22Rv1 (cell line): ENCODE data around the gene NCAPD3.

Experiments used
- H3K27ac ChIP-seq: fragments of 450-650 bp; 2 replicates; pipeline ENCODE4 v1.5.1; 2017
- ZFX ChIP-seq: fragments of 450-650 bp; IDR thresholded peaks from 2 replicates; pipeline ENCODE4 v1.6.1; 2017; ENCODE audit warnings: antibody characterized with exemption, borderline replicate concordance
- TF ChIP-seq, protein P1 (sequence below): fragments of 450-650 bp; IDR thresholded peaks from 2 replicates; pipeline ENCODE4 v1.5.1; 2017; ENCODE audit warnings: mild to moderate bottlenecking

Gene NCAPD3

DNA sequence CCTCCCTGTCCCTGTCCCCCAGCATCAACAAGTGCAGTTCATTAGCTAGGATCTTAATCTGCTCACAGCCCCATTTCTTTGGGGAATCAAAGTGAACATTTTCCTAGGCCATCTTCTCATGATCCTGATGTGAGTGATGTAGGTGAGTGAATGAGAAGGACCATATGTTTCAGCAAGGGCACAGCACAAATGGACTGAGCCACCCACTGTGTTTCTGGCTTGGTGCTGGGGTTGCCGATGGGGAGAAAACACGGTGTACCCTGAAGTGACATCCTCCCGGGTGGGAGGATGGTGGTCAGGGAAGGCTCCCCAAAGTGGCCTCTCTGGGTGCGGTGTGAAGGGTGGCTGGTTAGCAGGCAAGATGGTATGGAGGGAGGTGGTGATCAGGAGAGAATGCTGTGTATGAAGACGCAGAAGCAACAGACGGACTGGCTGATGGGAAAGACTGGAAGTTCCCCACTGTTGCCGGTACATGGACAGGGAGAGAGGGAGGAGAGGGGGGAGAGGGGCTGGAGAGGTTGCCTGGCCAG, 82.7 kb downstream of the NCAPD3 start:
- TF ChIP-seq, protein P1, sequence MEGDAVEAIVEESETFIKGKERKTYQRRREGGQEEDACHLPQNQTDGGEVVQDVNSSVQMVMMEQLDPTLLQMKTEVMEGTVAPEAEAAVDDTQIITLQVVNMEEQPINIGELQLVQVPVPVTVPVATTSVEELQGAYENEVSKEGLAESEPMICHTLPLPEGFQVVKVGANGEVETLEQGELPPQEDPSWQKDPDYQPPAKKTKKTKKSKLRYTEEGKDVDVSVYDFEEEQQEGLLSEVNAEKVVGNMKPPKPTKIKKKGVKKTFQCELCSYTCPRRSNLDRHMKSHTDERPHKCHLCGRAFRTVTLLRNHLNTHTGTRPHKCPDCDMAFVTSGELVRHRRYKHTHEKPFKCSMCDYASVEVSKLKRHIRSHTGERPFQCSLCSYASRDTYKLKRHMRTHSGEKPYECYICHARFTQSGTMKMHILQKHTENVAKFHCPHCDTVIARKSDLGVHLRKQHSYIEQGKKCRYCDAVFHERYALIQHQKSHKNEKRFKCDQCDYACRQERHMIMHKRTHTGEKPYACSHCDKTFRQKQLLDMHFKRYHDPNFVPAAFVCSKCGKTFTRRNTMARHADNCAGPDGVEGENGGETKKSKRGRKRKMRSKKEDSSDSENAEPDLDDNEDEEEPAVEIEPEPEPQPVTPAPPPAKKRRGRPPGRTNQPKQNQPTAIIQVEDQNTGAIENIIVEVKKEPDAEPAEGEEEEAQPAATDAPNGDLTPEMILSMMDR: no peak
- no peak for TF ChIP-seq ZFX

DNA sequence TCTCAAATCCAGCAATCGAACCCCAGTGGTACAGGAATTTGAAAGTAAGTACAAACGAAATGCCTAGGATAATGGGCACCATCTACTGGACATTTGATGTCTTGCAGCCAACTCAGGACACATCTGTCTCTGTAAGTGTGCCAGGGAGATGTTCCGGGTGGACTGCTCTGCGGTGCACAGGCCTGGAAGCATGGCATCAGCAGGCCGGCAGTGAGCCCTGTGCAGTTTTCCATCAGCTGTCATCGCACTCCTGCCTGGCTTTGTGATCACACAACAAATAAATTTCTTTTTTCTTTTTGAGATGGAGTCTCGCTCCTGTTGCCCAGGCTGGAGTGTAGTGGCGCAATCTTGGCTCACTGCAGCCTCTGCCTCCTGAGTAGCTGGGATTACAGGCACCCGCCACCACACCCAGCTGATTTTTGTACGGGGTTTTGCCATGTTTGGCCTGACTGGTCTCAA, 83.9 kb downstream of the NCAPD3 start:
- TF ChIP-seq, protein P1: peak; percentile 82
- no peak for TF ChIP-seq ZFX
- no peak overlapping the region for H3K27ac ChIP-seq

More for the DNA sequence above, 82.7 kb downstream of the NCAPD3 start:
- H3K27ac ChIP-seq: no peak overlapping the region

DNA sequence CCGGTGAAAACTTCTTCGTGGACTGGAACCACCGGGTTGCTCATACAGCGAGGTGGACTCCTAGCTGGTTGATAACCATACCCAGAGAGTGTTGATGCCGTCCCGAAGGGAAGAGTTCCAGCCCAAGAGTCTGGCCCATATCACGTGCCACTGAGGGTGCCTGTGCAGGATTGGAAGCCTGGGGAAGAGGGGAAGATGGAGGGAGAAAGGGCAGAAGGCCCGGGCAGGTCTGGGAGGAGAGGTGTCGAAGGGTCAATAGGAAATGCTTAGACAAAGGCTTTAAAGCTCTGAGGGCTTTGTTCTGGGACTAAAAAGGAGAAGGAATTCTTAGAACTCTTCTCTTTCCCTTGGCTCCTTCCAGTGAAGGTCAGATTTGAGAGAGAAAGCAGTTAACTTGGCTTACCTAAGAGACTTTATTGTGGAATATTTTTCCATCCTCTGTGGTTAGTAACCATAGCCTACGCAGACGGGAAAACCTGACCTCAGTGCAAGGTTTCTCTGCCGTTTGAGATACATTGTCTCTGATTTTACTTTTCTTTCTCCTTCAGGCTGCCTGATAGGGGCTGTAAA, 84.4 kb downstream of the NCAPD3 start:
- TF ChIP-seq ZFX: no peak
- TF ChIP-seq, protein P1: no peak
- no peak overlapping the region for H3K27ac ChIP-seq

DNA sequence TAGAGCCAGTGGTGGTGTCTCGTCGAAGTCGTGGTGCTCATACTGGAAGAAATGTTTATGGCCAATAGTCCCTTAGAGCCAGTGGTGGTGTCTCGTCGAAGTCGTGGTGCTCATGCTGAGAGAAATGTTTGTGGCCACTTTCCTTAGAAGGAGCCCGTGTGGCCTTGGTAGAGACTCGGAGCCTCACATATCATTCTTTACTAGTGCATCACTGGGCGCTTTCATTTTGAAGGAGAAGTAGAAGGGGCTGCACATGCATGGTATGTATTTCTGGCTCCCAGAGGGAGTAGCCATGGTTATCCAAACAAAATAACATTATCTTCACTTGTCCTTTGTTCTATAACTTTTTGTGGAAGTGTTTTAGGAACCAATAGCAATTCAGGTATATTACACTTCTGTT, 85.4 kb downstream of the NCAPD3 start:
- no peak overlapping the region for H3K27ac ChIP-seq
- TF ChIP-seq ZFX: no peak
- TF ChIP-seq, protein P1: no peak

DNA sequence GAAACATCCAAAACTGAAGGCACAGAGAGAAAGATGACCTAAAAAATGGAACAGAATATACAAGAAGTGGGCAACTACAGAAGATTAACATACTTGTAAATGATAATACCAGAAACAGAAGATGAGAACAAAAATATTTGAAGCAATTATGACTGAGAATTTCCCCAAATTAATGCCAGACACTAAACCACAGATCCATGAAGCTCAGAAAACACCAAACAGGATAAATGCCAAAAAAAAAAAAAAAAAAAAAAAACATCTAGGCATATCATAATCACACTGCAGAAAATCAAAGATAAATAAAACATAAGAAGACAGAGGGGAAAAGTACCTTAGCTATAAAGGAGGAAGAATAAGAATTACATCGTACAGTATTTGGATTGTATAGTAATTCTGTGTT, 89.6 kb downstream of the NCAPD3 start:
- TF ChIP-seq ZFX: no peak
- TF ChIP-seq, protein P1: no peak
- no peak overlapping the region for H3K27ac ChIP-seq

DNA sequence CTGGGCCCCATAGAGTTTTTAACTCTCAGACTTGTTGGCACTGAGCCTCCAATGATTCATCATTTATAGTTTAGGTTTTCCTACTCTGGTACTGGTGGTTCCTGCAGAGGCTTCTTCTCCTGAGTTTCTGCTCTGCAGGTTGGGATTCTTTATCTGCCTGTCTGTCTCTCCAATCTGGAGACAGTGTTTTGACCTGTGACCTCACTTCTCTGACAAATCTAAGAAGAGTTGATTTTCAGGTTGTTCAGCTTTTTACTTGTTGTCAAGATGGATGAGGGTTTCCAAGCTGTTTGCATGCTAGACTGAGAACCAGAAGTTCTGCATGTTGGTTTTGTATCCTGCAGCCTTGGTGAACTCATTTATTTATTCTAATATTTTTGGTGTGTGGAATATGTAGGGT, 91.0 kb downstream of the NCAPD3 start:
- TF ChIP-seq ZFX: no peak
- TF ChIP-seq, protein P1: no peak
- no peak overlapping the region for H3K27ac ChIP-seq

DNA sequence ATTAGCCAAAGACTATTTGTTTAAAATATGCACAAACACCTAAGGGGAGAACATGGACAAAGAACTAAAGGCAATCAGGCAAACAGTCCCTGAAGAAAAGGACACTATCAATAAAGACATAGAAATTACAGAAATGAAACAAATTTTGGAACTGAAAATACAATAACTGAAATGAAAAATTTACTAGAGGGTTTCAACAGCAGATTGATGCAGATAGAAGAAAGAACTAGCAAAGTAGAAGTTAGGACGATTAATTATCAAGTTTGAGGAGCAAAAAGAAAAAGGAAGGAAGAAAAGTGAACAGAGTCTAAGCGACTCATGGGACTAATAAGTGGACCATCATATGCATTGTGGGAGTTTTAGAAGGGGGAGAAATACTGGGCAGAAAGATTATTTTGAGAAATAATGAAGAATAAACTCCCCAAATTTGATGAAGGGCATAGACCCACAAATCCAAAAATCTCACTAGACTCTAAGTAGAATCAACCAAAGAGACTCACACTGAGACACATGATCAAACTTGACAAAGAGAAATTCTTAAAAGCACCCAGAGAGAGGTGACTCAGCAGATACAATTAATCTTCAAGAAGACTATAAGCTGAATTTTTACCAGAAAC, 92.0 kb downstream of the NCAPD3 start:
- no peak for TF ChIP-seq ZFX
- TF ChIP-seq, protein P1: no peak
- no peak overlapping the region for H3K27ac ChIP-seq
